ENCODE data around the gene ETV5. TPM values are rescaled to one million over a fixed set of nuclear protein-coding genes. Genes with fewer than 3 reads are reported as not detected.

ETV5 gene
- polyA plus RNA-seq, 1 donor from 2014 or later: 0.30 TPM

DNA sequence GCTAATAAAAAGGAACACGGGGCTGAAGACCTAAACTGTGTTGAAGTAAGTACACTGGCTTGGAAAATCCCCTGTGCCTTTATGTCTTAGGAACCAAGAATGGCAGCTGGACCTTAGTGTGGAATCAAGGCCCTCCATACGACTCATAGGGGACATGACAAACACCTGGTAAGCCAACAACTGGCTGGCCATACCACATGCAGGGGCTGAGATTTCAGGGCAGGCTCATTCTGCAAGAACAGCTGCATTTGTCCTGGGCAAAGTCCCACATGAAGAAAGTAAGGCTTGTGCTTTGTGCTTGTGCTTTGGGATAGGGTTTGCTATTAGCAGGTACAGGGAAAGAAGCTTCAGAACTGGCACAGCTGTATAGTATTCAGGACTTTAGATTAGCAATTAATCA, 18.0 kb downstream of the ETV5 start:
- H3K36me3 ChIP-seq (ENCODE audit: insufficient read depth, low read length): no peaks in the 10 kb centered on the region

GRCh38 chr3:186088335-186088734, 20.6 kb downstream of the ETV5 start:
- H3K9me2 ChIP-seq (ENCODE audit: insufficient read depth, low read length): no peaks in the 10 kb centered on the region
- H3K27ac ChIP-seq (ENCODE audit: low read length): no peak overlapping the region
- H3K27me3 ChIP-seq (ENCODE audit: insufficient read depth, low read depth, low read length): no peaks in the 10 kb centered on the region
- no peak overlapping the region for H3K9ac ChIP-seq (ENCODE audit: low read length)
- no peaks in the 10 kb centered on the region for H4K20me1 ChIP-seq (ENCODE audit: insufficient read depth)
- H3K36me3 ChIP-seq (ENCODE audit: insufficient read depth, low read length): no peaks in the 10 kb centered on the region
- H3K4me3 ChIP-seq (ENCODE audit: low read length): no peak overlapping the region
- no peaks in the 10 kb centered on the region for H3F3A ChIP-seq (ENCODE audit: insufficient read depth, low read length, poor library complexity, severe bottlenecking)
- H2AFZ ChIP-seq (ENCODE audit: low read depth, low read length): no peak overlapping the region
- no peak for TF ChIP-seq POLR2AphosphoS5 (IDR thresholded peaks at IDR 0.05)
- no peak for TF ChIP-seq MXI1 (conservative IDR thresholded peaks at IDR 0.05; ENCODE audit: poor library complexity, severe bottlenecking)
- TF ChIP-seq SMC3 (conservative IDR thresholded peaks at IDR 0.05; ENCODE audit: poor library complexity): no peak
- TF ChIP-seq TAF1 (IDR thresholded peaks at IDR 0.05; ENCODE audit: low read depth): no peak
- no peak for TF ChIP-seq EZH2 (IDR thresholded peaks at IDR 0.05; ENCODE audit: borderline replicate concordance, insufficient read depth, low read length, poor library complexity, severe bottlenecking)
- TF ChIP-seq, protein P1, sequence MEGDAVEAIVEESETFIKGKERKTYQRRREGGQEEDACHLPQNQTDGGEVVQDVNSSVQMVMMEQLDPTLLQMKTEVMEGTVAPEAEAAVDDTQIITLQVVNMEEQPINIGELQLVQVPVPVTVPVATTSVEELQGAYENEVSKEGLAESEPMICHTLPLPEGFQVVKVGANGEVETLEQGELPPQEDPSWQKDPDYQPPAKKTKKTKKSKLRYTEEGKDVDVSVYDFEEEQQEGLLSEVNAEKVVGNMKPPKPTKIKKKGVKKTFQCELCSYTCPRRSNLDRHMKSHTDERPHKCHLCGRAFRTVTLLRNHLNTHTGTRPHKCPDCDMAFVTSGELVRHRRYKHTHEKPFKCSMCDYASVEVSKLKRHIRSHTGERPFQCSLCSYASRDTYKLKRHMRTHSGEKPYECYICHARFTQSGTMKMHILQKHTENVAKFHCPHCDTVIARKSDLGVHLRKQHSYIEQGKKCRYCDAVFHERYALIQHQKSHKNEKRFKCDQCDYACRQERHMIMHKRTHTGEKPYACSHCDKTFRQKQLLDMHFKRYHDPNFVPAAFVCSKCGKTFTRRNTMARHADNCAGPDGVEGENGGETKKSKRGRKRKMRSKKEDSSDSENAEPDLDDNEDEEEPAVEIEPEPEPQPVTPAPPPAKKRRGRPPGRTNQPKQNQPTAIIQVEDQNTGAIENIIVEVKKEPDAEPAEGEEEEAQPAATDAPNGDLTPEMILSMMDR (IDR thresholded peaks at IDR 0.05; ENCODE audit: poor library complexity, severe bottlenecking): no peak
- H3K9me3 ChIP-seq (ENCODE audit: low read length): no peaks in the 10 kb centered on the region
- no peak overlapping the region for H3K4me2 ChIP-seq (ENCODE audit: low read length)
- H3K79me2 ChIP-seq (replicated peaks; ENCODE audit: insufficient read depth, low read length): no peaks in the 10 kb centered on the region

More for the DNA sequence above, 18.0 kb downstream of the ETV5 start:
- no peaks in the 10 kb centered on the region for H4K20me1 ChIP-seq (ENCODE audit: insufficient read depth)
- no peaks in the 10 kb centered on the region for H3K27me3 ChIP-seq (ENCODE audit: insufficient read depth, low read depth, low read length)
- no peak overlapping the region for H3K27ac ChIP-seq (ENCODE audit: low read length)
- no peaks in the 10 kb centered on the region for H3K9me3 ChIP-seq (ENCODE audit: low read length)
- TF ChIP-seq, protein P1 (IDR thresholded peaks at IDR 0.05; ENCODE audit: poor library complexity, severe bottlenecking): no peak
- TF ChIP-seq REST (IDR thresholded peaks at IDR 0.05; ENCODE audit: borderline replicate concordance): no peak
- TF ChIP-seq EZH2 (IDR thresholded peaks at IDR 0.05; ENCODE audit: borderline replicate concordance, insufficient read depth, low read length, poor library complexity, severe bottlenecking): no peak
- no peak for TF ChIP-seq SMC3 (conservative IDR thresholded peaks at IDR 0.05; ENCODE audit: poor library complexity)
- TF ChIP-seq POLR2AphosphoS5 (IDR thresholded peaks at IDR 0.05): no peak
- TF ChIP-seq RAD21 (conservative IDR thresholded peaks at IDR 0.05): no peak
- TF ChIP-seq MXI1 (conservative IDR thresholded peaks at IDR 0.05; ENCODE audit: poor library complexity, severe bottlenecking): no peak
- no peak for TF ChIP-seq EP300 (conservative IDR thresholded peaks at IDR 0.05; ENCODE audit: poor library complexity, severe bottlenecking)
- no peak for TF ChIP-seq TAF1 (IDR thresholded peaks at IDR 0.05; ENCODE audit: low read depth)
- no peak overlapping the region for H2AFZ ChIP-seq (ENCODE audit: low read depth, low read length)
- no peaks in the 10 kb centered on the region for H3K79me2 ChIP-seq (replicated peaks; ENCODE audit: insufficient read depth, low read length)
- no peak overlapping the region for H3K9ac ChIP-seq (ENCODE audit: low read length)
- H3K9me2 ChIP-seq (ENCODE audit: insufficient read depth, low read length): no peaks in the 10 kb centered on the region
- no peaks in the 10 kb centered on the region for H3F3A ChIP-seq (ENCODE audit: insufficient read depth, low read length, poor library complexity, severe bottlenecking)
- H3K4me2 ChIP-seq (ENCODE audit: low read length): no peak overlapping the region
- no peak overlapping the region for H3K4me3 ChIP-seq (ENCODE audit: low read length)
